HG03575 (cell line): ENCODE results near the gene BCL2A1.
"Not testable (repeated sequence)": the region's sequence is repeated elsewhere in the genome, so short reads cannot be mapped to it uniquely, and the experiment has no call there.

ENCODE experiments used
- ATAC-seq: cut with Tn5 transposase; IDR thresholded peaks from one replicate; pipeline ENCODE4 v1.9.1; 2021; ENCODE audit not compliant: unreplicated experiment, insufficient number of reproducible peaks, low FRiP score; ENCODE audit errors: extremely low read depth

Gene BCL2A1

DNA sequence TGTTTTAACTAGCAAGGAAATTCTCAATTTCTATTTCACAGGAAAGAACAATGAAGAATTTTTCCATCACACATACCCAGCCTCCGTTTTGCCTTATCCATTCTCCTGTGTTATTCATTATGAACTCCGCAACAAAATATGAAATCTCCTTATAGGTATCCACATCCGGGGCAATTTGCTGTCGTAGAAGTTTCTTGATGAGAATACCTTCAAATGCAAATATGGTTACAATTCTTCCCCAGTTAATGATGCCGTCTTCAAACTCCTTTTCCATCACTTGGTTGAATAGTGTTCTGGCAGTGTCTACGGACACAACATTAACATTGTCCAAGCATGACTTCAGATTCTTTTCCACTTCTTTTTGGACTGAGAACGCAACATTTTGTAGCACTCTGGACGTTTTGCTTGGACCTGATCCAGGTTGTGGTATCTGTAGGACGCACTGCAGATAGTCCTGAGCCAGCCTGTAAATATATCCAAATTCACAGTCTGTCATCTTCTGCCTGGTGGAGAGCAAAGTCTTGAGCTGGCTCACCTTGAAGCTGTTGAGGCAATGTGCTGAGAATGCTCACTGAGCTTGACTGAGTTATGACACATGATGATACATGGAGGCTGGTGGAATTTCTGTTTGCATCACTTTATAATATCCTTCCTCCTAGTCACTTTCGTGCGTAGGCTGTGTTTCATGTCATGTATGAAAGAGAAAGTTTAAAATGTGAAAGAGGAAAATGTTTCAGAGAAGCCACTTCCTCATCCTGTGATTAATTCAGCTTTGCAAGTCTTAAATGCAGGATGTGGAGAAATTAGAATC lies at the start of gene BCL2A1:
BCL2A1 (minus strand) TSS at position 573 of the 811 bp plus-strand sequence; CDS start at position 496, 77 bp downstream.
- peak; percentile 45 for ATAC-seq

DNA sequence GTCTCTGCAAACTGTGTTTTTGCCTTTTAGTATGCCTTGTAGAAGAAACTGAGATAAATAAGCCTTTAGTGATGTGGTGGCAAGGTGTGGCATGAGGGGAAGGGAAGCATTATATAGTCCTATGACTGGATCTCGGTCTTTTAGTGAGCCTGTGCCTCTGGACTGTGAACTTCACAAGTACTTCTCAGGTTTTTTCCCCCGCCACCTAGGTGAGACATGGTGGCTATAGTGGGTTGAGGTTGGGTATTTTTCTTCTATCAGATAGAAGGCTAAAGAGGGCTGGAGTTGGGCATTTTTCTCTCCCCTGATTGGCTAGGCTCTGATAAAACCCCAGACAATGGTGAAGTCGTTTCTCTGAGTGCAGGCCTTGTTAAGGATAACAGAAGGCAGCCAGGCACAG lies 49.7 kb upstream of the BCL2A1 start:
- ATAC-seq, result no peak

DNA sequence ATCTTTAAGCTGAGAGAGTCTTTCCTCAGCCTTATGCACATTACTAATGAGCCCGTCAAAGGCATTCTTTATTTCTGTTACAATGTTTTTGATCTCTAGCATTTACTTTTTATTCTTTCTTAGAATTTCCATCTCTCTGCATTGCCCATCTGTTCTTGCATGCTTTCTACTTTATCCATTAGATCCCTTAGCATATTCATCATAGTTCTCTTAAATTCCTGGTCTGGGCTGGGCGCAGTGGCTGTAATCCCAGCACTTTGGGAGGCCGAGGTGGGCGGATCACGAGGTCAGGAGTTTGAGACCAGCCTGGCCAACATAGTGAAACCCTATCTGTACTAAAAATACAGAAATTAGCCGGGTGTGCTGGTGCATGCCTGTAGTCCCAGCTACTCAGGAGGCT lies 49.2 kb upstream of the BCL2A1 start:
- not testable (repeated sequence) for ATAC-seq

DNA sequence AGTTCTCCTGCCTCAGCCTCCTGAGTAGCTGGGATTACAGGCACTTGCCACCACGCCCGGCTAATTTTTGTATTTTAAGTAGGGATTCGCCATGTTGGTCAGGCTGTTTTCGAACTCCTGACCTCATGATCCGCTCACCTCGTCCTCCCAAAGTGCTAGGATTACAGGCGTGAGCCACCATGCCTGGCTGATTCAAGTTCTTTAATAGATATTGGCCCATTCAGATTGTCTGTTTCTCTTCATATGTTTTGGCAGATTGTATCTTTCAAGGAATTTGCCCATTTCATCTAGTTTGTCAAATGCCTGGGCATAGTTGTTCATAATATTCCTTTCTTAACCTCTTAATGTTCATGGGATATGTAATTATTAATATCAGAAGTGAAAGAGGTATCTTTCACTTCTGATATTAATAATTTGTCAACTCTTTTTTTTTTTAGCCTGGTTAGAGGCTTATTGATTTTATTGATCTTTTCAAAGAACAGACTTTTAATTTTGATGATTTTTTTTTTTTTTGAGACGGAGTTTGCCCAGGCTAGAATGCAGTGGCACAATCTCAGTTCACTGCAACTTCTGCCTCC lies 48.3 kb upstream of the BCL2A1 start:
- ATAC-seq, result no peak

DNA sequence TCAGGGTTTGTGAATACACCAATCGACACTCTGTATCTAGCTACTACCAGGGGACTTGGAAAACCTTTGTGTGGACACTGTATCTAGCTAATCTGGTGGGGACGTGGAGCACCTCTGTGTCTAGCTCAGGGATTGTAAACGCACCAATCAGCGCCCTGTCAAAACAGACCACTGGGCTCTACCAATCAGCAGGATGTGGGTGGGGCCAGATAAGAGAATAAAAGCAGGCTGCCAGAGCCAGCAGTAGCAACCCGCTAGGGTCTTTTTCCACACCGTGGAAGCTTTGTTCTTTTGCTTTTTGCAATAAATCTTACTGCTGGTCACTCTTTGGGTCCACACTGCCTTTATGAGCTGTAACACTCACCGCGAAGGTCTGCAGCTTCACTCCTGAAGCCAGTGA lies 46.1 kb upstream of the BCL2A1 start:
- not testable (repeated sequence) for ATAC-seq

DNA sequence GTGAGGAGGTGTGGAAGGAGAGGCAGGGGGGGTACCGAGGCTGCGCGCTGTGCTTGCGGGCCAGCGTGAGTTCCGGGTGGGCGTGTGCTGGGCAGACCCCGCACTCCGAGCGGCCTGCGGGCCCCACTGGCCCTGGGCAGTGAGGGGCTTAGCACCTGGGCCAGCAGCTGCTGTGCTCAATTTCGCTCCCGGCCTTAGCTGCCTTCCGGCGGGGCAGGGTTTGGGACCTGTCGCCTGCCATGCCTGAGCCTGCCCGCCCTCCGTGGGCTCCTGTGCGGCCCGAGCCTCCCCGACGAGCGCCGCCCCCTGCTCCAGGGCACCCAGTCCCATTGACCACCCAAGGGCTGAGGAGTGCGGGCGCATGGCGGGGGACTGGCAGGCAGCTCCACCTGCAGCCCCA lies 45.5 kb upstream of the BCL2A1 start:
- ATAC-seq, result not testable (repeated sequence)

DNA sequence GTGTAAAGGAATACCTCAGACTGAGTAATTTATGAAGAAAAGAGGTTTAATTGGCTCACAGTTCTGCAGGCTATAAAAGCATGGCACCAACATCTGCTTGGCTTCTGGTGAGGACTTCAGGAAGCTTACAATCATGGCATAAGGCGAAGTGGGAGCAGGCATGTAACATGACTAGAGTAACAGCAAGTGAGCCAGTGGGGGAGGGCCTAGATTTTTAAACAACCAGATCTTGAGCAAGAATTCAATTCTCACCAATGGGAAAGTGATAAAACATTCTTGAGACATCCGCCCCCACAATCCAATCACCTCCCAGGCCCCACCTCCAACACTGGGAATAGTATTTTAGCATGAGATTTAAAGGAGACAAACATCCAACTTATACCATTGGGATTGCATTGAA lies 44.2 kb upstream of the BCL2A1 start:
- no peak for ATAC-seq

DNA sequence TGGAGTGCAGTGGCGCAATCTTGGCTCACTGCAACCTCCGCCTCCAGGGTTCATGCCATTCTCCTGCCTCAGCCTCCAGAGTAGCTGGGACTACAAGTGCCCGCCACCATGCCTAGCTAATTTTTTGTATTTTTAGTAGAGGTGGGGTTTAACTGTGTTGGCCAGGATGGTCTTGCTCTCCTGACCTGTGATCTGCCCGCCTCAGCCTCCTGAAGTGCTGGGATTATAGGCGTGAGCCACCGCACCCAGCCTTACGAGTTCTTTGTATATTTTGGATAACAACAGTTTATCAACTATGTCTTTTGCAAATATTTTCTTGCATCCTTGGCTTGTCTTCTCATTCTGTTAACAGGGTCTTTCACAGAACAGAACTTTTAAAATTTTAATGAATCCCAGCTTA lies 43.2 kb upstream of the BCL2A1 start:
- not testable (repeated sequence) for ATAC-seq

DNA sequence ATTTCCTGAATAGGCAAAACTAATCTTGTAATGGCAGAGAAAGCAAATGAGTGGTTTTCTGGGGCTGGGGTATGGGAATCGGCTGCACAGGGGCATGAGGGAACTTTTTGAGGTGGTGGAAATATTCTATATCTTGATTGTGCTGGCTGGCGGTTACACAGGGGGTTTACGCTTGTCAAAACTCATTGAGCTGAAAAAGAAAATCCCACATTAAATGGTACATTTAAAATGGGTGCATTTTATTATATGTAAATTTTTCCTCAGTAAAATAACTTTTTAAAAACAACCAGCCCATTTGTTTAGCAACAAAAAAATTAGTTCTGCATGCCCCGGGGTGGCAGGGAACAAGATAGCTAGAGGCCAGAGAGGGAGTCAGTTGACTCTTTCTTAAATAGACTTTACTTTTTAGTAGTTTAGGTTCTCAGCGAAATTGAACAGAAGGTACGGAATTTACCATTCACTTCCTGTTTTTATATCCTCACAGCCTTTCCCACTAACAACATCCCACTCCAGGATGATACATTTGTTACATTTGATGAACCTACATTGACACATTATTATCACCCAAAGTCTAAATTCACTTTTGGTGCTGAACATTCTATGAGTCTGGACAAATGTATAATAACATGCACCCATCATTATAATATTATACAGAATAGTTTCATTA lies 41.2 kb upstream of the BCL2A1 start:
- ATAC-seq, result no peak

DNA sequence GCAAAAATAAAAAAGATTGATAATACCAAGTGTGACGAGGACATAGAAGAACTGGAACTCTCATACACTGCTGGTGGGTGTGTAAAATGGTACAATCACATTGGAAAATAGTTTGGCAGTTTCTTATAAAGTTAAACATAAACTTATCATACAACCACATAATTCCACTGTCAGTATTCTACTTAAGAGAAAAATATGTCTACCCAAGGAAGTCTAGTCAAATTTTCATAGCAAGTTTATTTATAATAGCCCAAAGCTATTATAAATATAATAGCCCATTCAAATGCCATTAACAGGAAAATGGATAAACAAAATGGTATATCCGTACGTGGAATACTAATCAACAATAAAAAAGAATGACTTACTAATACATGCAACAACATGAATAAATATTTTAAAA lies 40.6 kb upstream of the BCL2A1 start:
- ATAC-seq, result no peak

DNA sequence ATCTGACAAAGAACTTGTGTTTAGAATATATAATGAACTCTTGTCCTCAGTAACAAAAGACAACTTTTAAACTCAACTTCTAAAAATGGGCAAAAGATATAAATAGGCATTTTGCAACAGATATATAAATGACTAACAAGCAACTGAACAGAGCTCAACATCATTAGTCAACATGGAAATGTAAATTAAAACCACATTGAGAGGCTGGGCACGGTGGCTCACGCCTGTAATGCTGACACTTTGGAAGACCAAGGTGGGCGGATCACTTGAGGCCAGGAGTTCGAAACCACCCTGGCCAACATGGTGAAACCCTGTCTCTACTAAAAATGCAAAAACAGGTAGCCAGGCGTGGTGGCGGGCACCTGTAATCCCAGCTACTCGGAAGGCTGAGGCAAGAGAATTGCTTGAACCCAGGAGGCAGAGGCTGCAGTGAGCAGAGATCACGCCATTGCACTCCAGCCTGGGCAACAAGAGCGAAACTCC lies 40.1 kb upstream of the BCL2A1 start:
- not testable (repeated sequence) for ATAC-seq

DNA sequence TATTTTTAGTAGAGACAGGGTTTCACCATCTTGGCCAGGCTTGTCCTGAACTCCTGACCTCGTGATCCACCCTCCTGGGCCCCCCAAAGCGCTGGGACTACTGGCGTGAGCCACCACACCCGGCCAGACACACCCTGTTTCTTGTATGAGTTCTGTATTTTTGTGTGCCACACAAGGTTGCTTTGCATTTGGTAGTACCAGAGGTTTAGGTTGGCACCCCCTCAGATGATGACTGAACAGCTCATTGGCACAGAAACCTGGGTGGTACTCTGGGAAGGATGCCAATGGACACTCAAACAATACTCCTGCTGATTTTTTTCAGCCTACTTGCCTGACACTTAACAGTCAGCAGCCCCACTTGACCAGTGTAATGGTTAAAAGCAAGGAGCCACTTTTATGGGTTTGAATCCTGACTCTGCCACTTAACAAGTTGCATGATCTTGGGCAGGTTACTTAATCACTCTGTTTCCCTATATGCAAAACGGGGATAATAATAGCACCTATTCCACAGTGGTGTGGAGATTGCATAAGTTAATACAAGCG lies 39.2 kb upstream of the BCL2A1 start:
- no peak for ATAC-seq

DNA sequence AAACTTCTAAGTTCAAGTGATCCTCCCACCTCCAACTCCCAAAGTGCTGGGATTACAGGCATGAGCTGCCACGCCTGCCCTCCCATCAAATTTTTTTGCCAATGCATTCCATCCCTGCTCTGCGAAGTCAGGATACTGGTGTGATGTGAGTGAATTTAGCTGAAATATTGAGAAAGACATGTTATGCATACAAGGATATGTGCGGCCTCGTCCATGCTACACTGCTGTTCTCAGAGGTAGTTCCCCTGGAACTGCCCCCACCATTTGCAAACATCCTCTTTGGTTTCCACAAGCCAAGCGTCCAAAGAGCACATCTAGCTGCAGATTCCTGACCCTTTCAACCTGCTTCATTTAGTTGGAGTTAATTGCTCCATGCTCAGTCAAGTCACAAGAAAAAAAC lies 36.5 kb upstream of the BCL2A1 start:
- no peak for ATAC-seq

DNA sequence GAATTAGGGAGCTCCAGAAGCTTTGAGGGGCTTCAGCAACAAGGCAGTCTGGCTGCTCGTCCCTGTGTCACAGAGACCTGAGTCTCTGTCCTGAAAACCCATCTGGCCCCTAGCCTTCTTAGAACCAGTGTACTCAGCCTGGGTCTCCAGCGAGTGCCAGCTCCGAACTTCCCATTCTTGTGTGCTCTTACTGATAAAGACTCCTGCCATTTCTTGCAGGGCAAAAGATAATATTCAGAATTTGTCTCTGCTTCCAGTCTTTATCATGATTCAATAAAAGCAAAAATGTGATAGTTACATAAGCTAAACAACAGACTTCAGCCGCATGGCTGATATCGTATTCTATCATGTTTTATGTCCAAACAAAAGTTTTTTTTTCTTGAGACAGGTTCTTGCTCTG lies 36.0 kb upstream of the BCL2A1 start:
- no peak for ATAC-seq

DNA sequence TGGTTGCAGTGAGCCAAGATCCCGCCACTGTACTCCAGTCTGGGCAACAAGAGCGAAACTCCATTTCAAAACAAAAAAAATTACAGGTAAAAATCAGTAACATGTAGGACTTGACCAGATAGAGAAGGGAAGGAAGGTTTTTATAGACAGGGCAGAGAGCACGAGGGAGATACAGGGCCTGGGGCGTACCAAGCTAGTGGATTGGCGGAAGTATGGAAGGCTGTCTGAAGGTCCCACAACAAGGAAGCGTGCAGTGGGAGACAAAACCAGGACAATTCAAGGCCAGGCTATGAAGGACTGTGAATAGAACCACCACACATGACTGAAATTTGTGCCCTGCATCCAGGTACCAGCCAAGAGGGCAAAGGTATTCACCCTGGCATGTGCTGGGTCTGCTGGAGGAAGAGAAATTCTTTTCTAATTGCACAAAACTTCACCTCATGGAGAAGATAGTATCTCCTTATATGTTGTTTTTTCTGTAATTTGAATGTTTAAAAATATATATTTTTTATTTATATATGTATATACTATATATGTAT lies 33.0 kb upstream of the BCL2A1 start:
- ATAC-seq, result no peak

DNA sequence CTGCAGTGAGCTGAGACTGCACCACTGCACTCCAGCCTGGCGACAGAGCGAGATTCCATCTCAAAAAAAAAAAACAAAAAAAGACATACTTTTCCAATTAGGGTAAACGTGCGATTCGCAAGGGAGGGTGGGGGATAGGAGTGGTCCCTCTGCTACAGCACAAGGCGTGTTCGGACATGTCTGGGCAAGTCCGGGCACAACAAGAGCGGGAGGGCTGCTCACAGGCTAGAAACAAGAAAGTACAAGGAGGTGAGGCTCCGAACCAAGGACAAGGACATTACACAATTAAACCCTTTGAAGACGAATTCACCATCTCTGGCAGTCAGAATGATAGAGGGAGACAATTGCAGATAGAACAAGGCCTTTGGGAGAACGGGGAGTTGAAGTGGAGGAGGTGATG lies 32.2 kb upstream of the BCL2A1 start:
- ATAC-seq, result no peak

DNA sequence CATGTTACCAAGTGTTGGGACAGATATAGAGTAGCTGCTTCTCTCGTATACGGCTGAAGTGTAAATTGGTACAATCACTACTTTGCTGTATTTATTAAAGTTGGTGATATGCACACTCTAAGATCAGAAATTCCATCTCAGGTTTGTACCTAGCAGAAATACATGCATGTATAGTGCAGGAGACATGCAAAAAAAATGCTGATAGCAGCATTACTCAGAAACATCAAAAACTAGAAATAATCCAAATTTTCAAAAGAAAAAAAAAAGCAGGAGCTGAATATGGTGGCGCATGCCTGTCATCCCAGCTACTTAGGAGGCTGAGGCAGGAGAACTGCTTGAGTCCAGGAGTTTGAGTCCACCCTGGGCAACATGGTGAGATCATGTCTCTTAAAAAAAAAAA lies 31.3 kb upstream of the BCL2A1 start:
- no peak for ATAC-seq

DNA sequence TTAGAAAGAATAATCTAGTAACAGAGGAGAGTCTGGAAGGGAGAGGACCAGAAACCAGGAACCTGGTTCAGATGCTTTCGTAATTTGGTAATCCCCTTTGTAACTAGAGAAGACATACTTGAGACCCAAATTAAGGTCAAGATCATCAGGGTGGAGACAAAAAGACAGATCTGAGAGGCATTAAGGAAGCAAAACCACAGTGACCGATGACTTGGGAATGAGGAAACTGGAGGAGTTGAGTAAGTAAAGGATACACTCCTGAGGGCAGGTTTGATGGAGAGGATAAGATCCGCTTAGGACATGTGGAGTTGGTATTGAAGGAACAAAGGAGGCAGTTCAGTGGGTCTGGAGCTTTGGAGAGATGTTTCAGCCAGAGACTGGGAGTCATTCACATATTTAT lies 23.6 kb upstream of the BCL2A1 start:
- no peak for ATAC-seq

DNA sequence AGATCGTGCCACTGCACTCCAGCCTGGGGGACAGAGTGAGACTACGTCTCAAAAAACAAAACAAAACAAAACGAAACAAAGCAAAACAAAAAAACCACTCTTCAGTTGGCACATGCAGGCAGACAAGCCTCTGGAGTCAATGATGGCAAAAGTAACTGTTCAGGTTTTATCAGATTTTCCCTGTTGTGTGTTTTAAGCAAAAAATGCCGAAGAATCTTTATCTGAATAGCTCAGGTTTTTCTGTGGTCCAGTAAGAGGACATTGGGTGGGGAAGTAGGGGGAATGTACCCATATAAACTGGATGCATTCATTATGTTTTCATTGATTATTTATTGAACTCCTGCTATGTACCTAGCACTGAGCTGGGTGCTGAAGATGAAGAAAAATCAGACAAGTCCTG lies 20.8 kb upstream of the BCL2A1 start:
- no peak for ATAC-seq

DNA sequence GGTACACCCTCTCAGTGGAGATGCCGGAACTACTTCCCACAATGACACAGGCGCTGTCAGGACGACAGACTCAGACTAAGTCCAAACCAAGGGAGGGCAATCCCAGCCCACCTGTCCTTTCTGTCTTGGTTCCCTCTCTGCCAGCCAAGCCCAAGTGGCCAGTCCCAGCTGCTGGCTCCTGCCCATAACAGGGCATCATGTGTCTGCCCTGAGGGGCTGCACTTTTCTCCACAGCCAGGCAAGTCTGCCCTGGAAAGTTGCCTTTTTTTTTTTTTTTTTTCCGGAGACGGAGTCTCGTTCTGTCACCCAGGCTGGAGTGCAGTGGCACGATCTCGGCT lies 20.0 kb upstream of the BCL2A1 start:
- ATAC-seq, result no peak
